Lung (tissue), 12 donors: ENCODE data around the gene CORO7. TPM values are rescaled to one million over a fixed set of nuclear protein-coding genes. Genes with fewer than 3 reads are reported as not detected.

Experiments used
- ATAC-seq: fragments of 200-7000 bp; cut with Tn5 transposase; one replicate; pipeline ENCODE4 v1.9.1; 2020; ENCODE audit warnings: moderate number of reproducible peaks; ENCODE audit not compliant: insufficient read depth, low FRiP score
- DNase-seq, 3 donors: peaks; one replicate each; pipeline ENCODE4 v3.0.0-alpha.2; 2013 to 2017
- H3K27ac ChIP-seq, 2 donors: one replicate each; pipeline ENCODE4 v1.5.1; 2013; ENCODE audit warnings: mild to moderate bottlenecking in 2 of 2, moderate library complexity in 2 of 2, control low read depth in 1 of 2, inconsistent platforms in 1 of 2, low read depth in 1 of 2, low read length in 1 of 2
- H3K27me3 ChIP-seq, 3 donors: one replicate each; pipeline ENCODE4 v1.5.1; 2013; ENCODE audit warnings: low read length in 2 of 3; ENCODE audit not compliant: control insufficient read depth in 3 of 3, insufficient read depth in 3 of 3
- H3K36me3 ChIP-seq, 4 donors: one replicate each; pipeline ENCODE4 v1.5.1; 2013; ENCODE audit warnings: low read length in 4 of 4, mild to moderate bottlenecking in 1 of 4, moderate library complexity in 1 of 4; ENCODE audit not compliant: control insufficient read depth in 4 of 4, insufficient read depth in 4 of 4
- H3K4me1 ChIP-seq, 5 donors: one replicate each; pipeline ENCODE4 v1.5.1; 2013; ENCODE audit warnings: low read length in 5 of 5, mild to moderate bottlenecking in 2 of 5, moderate library complexity in 1 of 5; ENCODE audit not compliant: control insufficient read depth in 5 of 5, insufficient read depth in 5 of 5
- H3K4me3 ChIP-seq: one replicate; pipeline ENCODE4 v1.5.1; 2013; ENCODE audit warnings: mild to moderate bottlenecking, control low read depth, moderate library complexity
- H3K9ac ChIP-seq, 2 donors: one replicate each; pipeline ENCODE4 v1.5.1; 2013; ENCODE audit warnings: low read length in 2 of 2, control low read depth in 1 of 2; ENCODE audit not compliant: insufficient read depth in 1 of 2
- H3K9me3 ChIP-seq, 4 donors: one replicate each; pipeline ENCODE4 v1.5.1; 2013; ENCODE audit warnings: low read length in 3 of 4, mild to moderate bottlenecking in 1 of 4, moderate library complexity in 1 of 4; ENCODE audit not compliant: control insufficient read depth in 4 of 4, insufficient read depth in 3 of 4
- CTCF ChIP-seq: IDR thresholded peaks from 2 replicates; pipeline ENCODE4 v1.5.1; 2012; ENCODE audit warnings: mild to moderate bottlenecking; ENCODE audit errors: control extremely low read depth, extremely low read depth
- whole genome bisulfite sequencing, 2 donors: extraction: QIAGEN DNeasy Blood & Tissue Kit; methylation state at CpG; one replicate each; pipeline ENCODE4 v1.1.7; 2013; 5-methylcytosine and 5-hydroxymethylcytosine counted together
- polyA plus RNA-seq, 2 donors: library from polyadenylated mRNA; stranded (reverse); fragments of 200-250 nt; gene quantifications; one replicate each; pipeline ENCODE4 v1.2.1, GENCODE V29; 2013
- total RNA-seq, 2 donors: library from RNA; depleted of rRNA in 1 of 2; stranded (reverse); fragments of >200 nt in 1 of 2; gene quantifications; one replicate each; pipeline ENCODE4 v1.2.1, GENCODE V29; 2014 to 2021
- donor health status: control.
- donor health status: control.
- donor health status: Bipolar disorder and iron deficiency.
- donor health status: healthy.
- donor health status: DM: yes; HTN: yes; CAD: no.

Gene CORO7
- total and polyA plus RNA-seq, 4 donors = 27.8 to 86.2 (median 46.1) TPM

- peak overlapping the region in 1 of 2 donors; percentile 10 for H3K27ac ChIP-seq
- ATAC-seq (no peak), DNase-seq (no peak)
- 76 to 81% methylated on average over 11 of the region's 11 CpGs for WGBS, 2 donors
- H3K4me1 ChIP-seq = peaks cover 0 to 18% (median 5%) of the 10 kb centered on the region in 5 donors
- H3K36me3 ChIP-seq = peaks cover 0 to 56% (median 4%) of the 10 kb centered on the region in 4 donors
- no peak overlapping the region for H3K9ac ChIP-seq
- no peak overlapping the region for H3K4me3 ChIP-seq
- no peaks in the 10 kb centered on the region for H3K9me3 ChIP-seq
- TF ChIP-seq CTCF = no peak
- no peaks in the 10 kb centered on the region for H3K27me3 ChIP-seq
These were observed 30.5 kb downstream of the CORO7 start for GRCh38 chr16:4385789-4386450.

DNA sequence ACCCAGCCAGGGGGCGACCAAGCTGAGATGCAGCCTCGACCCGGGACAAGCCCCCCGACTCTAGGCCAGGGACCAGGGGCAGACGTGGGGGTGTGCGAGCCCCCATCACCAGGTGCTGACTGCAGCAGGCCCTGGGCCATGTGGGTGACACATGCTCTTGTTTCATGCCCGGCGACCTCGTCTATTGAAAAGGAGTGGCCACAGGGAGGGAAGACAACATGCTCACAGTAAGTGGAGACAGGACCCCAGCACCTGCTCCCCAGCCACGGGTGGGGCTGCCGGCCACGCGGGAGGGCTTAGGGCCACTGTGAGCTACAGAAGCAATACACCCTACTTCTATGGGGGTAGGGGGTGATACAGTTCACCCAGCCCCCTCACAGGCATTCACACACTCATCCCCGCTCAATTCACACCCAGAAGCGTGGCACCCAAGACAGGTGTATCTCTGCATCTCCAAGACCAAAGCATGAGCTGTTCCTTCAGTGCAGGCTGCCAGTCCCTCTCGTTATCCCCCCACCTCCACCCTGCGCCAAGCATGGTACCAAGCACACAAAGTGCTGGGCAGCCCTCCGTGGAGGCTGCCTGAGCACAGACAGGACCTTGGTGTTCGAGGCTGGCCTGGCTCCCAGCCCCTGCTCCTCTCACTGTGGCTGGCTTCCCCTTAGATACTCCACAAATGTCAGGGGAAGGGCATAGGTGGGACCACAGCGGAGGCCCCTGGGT, 31.2 kb downstream of the CORO7 start:
- no peaks in the 10 kb centered on the region for H3K9me3 ChIP-seq
- peak overlapping the region in 1 of 2 donors; percentile 10 for H3K27ac ChIP-seq
- no peak for DNase-seq
- TF ChIP-seq CTCF = no peak
- 85 to 95% methylated on average over 20 of the region's 20 CpGs for WGBS, 2 donors
- H3K9ac ChIP-seq = no peak overlapping the region
- peaks cover 0 to 18% (median 7%) of the 10 kb centered on the region in 5 donors for H3K4me1 ChIP-seq
- ATAC-seq = no peak
- no peaks in the 10 kb centered on the region for H3K27me3 ChIP-seq
- no peak overlapping the region for H3K4me3 ChIP-seq
- peaks cover 0 to 61% (median 6%) of the 10 kb centered on the region in 4 donors for H3K36me3 ChIP-seq

DNA sequence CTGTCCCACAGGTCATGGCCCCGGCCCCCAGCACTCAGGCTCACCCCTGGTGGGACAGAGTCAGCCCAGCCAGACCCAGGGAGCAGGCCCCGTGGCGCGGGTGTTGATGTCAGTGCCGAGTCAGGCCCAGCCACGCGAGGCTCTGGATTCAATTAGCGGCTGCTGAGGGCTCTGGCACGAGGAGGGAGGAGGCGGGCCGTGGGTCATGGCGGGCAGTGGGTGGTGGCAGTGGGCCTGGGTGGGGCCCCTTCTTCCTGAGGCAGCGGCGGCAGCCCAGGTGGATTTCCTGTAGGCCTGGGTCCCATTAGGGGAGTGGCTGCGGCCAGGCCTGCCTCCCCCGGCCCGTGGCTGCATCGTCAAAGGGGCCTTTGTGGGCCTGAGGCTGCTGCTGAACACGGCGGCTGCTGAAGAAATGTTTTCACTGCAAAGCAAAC, 31.9 kb downstream of the CORO7 start:
- DNase-seq (peak in 1 of 3 donors; percentile 55), ATAC-seq (no peak)
- Histone ChIP-seq H3K4me1 (peaks cover 0 to 16% (median 5%) of the 10 kb centered on the region in 5 donors), H3K9ac (no peak overlapping the region), H3K36me3 (peaks cover 0 to 59% (median 6%) of the 10 kb centered on the region in 4 donors), H3K27me3 (no peaks in the 10 kb centered on the region), H3K27ac (no peak overlapping the region), H3K9me3 (no peaks in the 10 kb centered on the region), H3K4me3 (no peak overlapping the region)
- 67 to 70% methylated on average over 20 of the region's 20 CpGs for WGBS, 2 donors
- no peak for TF ChIP-seq CTCF
